HFF-Myc (cell line): ENCODE measurements around the gene HDDC3.
"Not testable (repeated sequence)": the region's sequence is repeated elsewhere in the genome, so short reads cannot be mapped to it uniquely, and the experiment has no call there.

Experiments used
- DNase-seq: peaks from one replicate; pipeline ENCODE4 v3.0.0-alpha.2; 2011; ENCODE audit warnings: low read depth; ENCODE audit errors: extremely low read depth
- H3K4me3 ChIP-seq: replicated peaks from 2 replicates; pipeline ENCODE4 v1.5.1; 2011; ENCODE audit warnings: low read depth, mild to moderate bottlenecking, control low read depth, low read length
- CTCF ChIP-seq: IDR thresholded peaks from 2 replicates; pipeline ENCODE4 v1.5.1; 2012; ENCODE audit warnings: mild to moderate bottlenecking, low read depth, low read length, control low read depth; ENCODE audit errors: missing control alignments

HDDC3 gene

GRCh38 chr15:90909976-90910375, 22.4 kb downstream of the HDDC3 start:
- no peak for DNase-seq
- no peak for TF ChIP-seq CTCF
- no peak overlapping the region for H3K4me3 ChIP-seq

GRCh38 chr15:90909449-90909848, 22.9 kb downstream of the HDDC3 start:
- not testable (repeated sequence) for H3K4me3 ChIP-seq, DNase-seq

- no peak for TF ChIP-seq CTCF
- no peak overlapping the region for H3K4me3 ChIP-seq
- DNase-seq = no peak
Measured at GRCh38 chr15:90907838-90908507, 24.4 kb downstream of the HDDC3 start.

GRCh38 chr15:90907051-90907660, 25.2 kb downstream of the HDDC3 start:
- no peak for DNase-seq
- TF ChIP-seq CTCF = no peak
- no peak overlapping the region for H3K4me3 ChIP-seq

- TF ChIP-seq CTCF = no peak
- H3K4me3 ChIP-seq = no peak overlapping the region
- DNase-seq = no peak
Measured at GRCh38 chr15:90906181-90906849, 26.0 kb downstream of the HDDC3 start.

- DNase-seq = no peak
- no peak overlapping the region for H3K4me3 ChIP-seq
- no peak for TF ChIP-seq CTCF
Measured at GRCh38 chr15:90905306-90906180, 26.8 kb downstream of the HDDC3 start.

GRCh38 chr15:90904746-90905145, 27.6 kb downstream of the HDDC3 start:
- DNase-seq = no peak
- no peak for TF ChIP-seq CTCF
- H3K4me3 ChIP-seq = no peak overlapping the region
